ENCODE data around the gene KLHL6. TPM values are rescaled to one million over a fixed set of nuclear protein-coding genes. Genes with fewer than 3 reads are reported as not detected.

Gene KLHL6
- total and polyA plus RNA-seq, 2 experiments from 2014 or later, result 0.17 TPM; not detected in 1

DNA sequence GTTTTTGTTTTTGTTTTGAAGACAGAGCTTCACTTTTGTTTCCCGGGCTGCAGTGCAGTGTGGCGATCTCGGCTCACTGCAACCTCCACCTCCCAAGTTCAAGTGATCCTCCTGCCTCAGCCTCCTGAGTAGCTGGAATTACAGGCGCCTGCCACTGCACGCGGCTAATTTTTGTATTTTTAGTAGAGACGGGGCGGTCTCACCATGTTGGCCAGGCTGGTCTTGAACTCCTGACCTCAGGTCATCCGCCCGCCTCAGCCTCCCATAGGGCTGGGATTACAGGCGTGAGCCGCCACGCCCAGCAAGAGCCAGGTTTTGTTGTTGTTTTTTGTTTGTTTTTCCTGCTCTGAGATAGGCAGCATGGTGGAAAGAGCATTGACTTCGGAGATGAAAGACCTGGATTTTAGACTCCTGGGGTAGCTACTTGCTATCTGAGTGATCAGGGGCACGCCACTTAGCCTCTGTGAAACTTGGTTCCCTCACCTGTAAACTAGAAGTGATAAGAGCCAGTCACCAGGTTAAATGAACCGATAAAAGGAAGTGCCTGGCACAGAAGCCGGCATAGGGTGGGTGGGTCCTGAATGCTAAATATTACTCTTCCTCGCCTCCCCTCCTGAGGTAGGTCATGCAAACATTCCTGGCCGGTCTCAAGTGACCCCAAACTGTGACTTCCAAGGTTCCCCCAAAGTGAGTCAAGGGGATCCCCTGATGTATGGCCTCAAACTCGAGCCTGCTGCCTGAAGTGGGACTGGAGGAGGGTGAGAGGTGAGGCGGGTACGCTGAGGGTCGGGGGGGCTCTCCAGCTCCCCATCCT, 64.2 kb downstream of the KLHL6 start:
- 95% methylated on average over 23 of the region's 23 CpGs for WGBS (ENCODE audit: low lambda C conversion rate, missing lambda C conversion rate)
- Histone ChIP-seq H3K9me2 (replicated peaks; ENCODE audit: insufficient read depth) (no peaks in the 10 kb centered on the region), H3K4me3 (no peak overlapping the region), H3K4me2 (no peak overlapping the region), H3K36me3 (replicated peaks; ENCODE audit: insufficient read depth, low read depth) (no peaks in the 10 kb centered on the region), H3K27me3 (no peaks in the 10 kb centered on the region), H2AFZ (no peak overlapping the region), H3K79me2 (no peaks in the 10 kb centered on the region), H4K20me1 (ENCODE audit: insufficient read depth, poor library complexity, severe bottlenecking) (no peaks in the 10 kb centered on the region), H3K9me3 (ENCODE audit: low read depth) (no peaks in the 10 kb centered on the region), H3K27ac (peak overlapping the region; percentile 42), H3K4me1 (ENCODE audit: insufficient read depth) (no peaks in the 10 kb centered on the region)
- TF ChIP-seq, protein P1, sequence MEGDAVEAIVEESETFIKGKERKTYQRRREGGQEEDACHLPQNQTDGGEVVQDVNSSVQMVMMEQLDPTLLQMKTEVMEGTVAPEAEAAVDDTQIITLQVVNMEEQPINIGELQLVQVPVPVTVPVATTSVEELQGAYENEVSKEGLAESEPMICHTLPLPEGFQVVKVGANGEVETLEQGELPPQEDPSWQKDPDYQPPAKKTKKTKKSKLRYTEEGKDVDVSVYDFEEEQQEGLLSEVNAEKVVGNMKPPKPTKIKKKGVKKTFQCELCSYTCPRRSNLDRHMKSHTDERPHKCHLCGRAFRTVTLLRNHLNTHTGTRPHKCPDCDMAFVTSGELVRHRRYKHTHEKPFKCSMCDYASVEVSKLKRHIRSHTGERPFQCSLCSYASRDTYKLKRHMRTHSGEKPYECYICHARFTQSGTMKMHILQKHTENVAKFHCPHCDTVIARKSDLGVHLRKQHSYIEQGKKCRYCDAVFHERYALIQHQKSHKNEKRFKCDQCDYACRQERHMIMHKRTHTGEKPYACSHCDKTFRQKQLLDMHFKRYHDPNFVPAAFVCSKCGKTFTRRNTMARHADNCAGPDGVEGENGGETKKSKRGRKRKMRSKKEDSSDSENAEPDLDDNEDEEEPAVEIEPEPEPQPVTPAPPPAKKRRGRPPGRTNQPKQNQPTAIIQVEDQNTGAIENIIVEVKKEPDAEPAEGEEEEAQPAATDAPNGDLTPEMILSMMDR (IDR thresholded peaks at IDR 0.05; ENCODE audit: poor library complexity), result no peak
- TF ChIP-seq EZH2 (IDR thresholded peaks at IDR 0.05; ENCODE audit: borderline replicate concordance) (no peak), EZH2phosphoT487 (IDR thresholded peaks at IDR 0.05; ENCODE audit: low read depth, severe bottlenecking, unreplicated experiment) (no peak)
- no peak for DNase-seq (ENCODE audit: low spot score)

- Histone ChIP-seq H3K79me2 (no peaks in the 10 kb centered on the region), H2AFZ (no peak overlapping the region), H3K4me2 (no peak overlapping the region), H3K27me3 (no peaks in the 10 kb centered on the region), H3K4me3 (no peak overlapping the region), H3K9me2 (replicated peaks; ENCODE audit: insufficient read depth) (no peaks in the 10 kb centered on the region), H3K36me3 (replicated peaks; ENCODE audit: insufficient read depth, low read depth) (no peaks in the 10 kb centered on the region), H3K27ac (no peak overlapping the region), H4K20me1 (ENCODE audit: insufficient read depth, poor library complexity, severe bottlenecking) (no peaks in the 10 kb centered on the region), H3K4me1 (ENCODE audit: insufficient read depth) (no peaks in the 10 kb centered on the region), H3K9me3 (ENCODE audit: low read depth) (no peaks in the 10 kb centered on the region)
- DNase-seq (ENCODE audit: low spot score), result peak; percentile 71
- TF ChIP-seq EZH2phosphoT487 (IDR thresholded peaks at IDR 0.05; ENCODE audit: low read depth, severe bottlenecking, unreplicated experiment) (no peak), EZH2 (IDR thresholded peaks at IDR 0.05; ENCODE audit: borderline replicate concordance) (no peak)
- TF ChIP-seq, protein P1 (IDR thresholded peaks at IDR 0.05; ENCODE audit: poor library complexity), result no peak
- 84% methylated on average over 6 of the region's 6 CpGs for WGBS (ENCODE audit: low lambda C conversion rate, missing lambda C conversion rate)
Measured at GRCh38 chr3:183490653-183491052, 64.9 kb downstream of the KLHL6 start.

DNA sequence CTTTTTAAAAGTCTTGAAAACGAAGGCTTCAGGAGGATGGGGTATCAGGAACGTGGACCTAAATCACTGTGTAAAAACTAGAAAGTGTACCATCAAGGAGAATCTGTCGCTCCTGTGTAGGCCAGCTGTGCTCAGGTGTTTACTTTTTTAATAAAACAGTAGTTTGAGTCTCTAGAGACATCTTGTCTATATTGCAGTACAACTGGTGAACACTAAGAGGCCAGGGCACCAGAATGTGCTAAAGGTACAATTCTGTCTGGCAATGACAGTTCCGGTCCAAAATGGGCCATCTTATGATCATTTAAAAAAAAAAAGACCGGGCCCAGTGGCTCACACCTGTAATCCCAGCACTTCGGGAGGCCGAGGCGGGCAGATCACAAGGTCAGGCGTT, 65.3 kb downstream of the KLHL6 start:
- no peaks in the 10 kb centered on the region for H3K27me3 ChIP-seq
- no peak overlapping the region for H3K4me2 ChIP-seq
- H3K9me3 ChIP-seq (ENCODE audit: low read depth), result no peaks in the 10 kb centered on the region
- no peaks in the 10 kb centered on the region for H3K4me1 ChIP-seq (ENCODE audit: insufficient read depth)
- H3K9me2 ChIP-seq (replicated peaks; ENCODE audit: insufficient read depth), result no peaks in the 10 kb centered on the region
- no peak overlapping the region for H3K4me3 ChIP-seq
- H3K36me3 ChIP-seq (replicated peaks; ENCODE audit: insufficient read depth, low read depth), result no peaks in the 10 kb centered on the region
- H3K79me2 ChIP-seq, result no peaks in the 10 kb centered on the region
- H3K27ac ChIP-seq, result peak overlapping the region; percentile 45
- WGBS (ENCODE audit: low lambda C conversion rate, missing lambda C conversion rate), result 94% methylated on average over 9 of the region's 9 CpGs
- H4K20me1 ChIP-seq (ENCODE audit: insufficient read depth, poor library complexity, severe bottlenecking), result no peaks in the 10 kb centered on the region
- no peak for TF ChIP-seq EZH2phosphoT487 (IDR thresholded peaks at IDR 0.05; ENCODE audit: low read depth, severe bottlenecking, unreplicated experiment)
- TF ChIP-seq EZH2 (IDR thresholded peaks at IDR 0.05; ENCODE audit: borderline replicate concordance), result no peak
- TF ChIP-seq, protein P1 (IDR thresholded peaks at IDR 0.05; ENCODE audit: poor library complexity), result no peak
- no peak for DNase-seq (ENCODE audit: low spot score)
- no peak overlapping the region for H2AFZ ChIP-seq
